WTC11 (cell line): ENCODE measurements around the gene PPP6C. TPM values are rescaled to one million over a fixed set of nuclear protein-coding genes. Genes with fewer than 3 reads are reported as not detected.

ENCODE experiments used
- ATAC-seq: fragments of 200-7000 bp; cut with Tn5 transposase; 2 replicates; pipeline ENCODE4 v1.10.0; 2021; ENCODE audit warnings: mild to moderate bottlenecking, moderate library complexity
- CTCF ChIA-PET: fragments of 300-600 bp; sonication (Branson Sonifier 250); formaldehyde crosslinking; loops from one replicate; lab custom pipeline; 2021; ENCODE audit warnings: antibody characterized with exemption; lab: Charles Lee
- POLR2A ChIA-PET: fragments of 350-600 bp; sonication (Branson Sonifier 250); formaldehyde crosslinking; loops from one replicate; lab custom pipeline; 2021; ENCODE audit warnings: antibody characterized with exemption; lab: Charles Lee
- DNase-seq: peaks from one replicate; pipeline ENCODE4 v3.0.0; 2021; ENCODE audit warnings: low spot score
- H3K27ac Mint-ChIP-seq: 2 replicates; pipeline ENCODE4 v1.8.0; 2021; ENCODE audit warnings: mixed read lengths
- H3K27me3 Mint-ChIP-seq: 2 replicates; pipeline ENCODE4 v1.8.0; 2021; ENCODE audit warnings: low read depth, mild to moderate bottlenecking, moderate library complexity, mixed read lengths
- H3K36me3 Mint-ChIP-seq: 2 replicates; pipeline ENCODE4 v1.8.0; 2021; ENCODE audit warnings: mixed read lengths
- H3K4me1 Mint-ChIP-seq: 2 replicates; pipeline ENCODE4 v1.8.0; 2022; ENCODE audit warnings: mixed read lengths
- H3K4me3 Mint-ChIP-seq: 2 replicates; pipeline ENCODE4 v1.8.0; 2021; ENCODE audit warnings: mild to moderate bottlenecking, moderate library complexity, mixed read lengths
- H3K9me3 Mint-ChIP-seq: 2 replicates; pipeline ENCODE4 v1.8.0; 2021; ENCODE audit warnings: mixed read lengths
- ATF1 ChIP-seq: sonication (generic); formaldehyde crosslinking; IDR thresholded peaks from 2 replicates; pipeline ENCODE4 v1.8.1; 2023; ENCODE audit warnings: mild to moderate bottlenecking, moderate library complexity, missing genetic modification reagents
- CREB1 ChIP-seq: sonication (generic); formaldehyde crosslinking; IDR thresholded peaks from 2 replicates; pipeline ENCODE4 v1.8.0; 2023; ENCODE audit warnings: mild to moderate bottlenecking, missing genetic modification reagents
- E2F1 ChIP-seq: sonication (generic); formaldehyde crosslinking; IDR thresholded peaks from 2 replicates; pipeline ENCODE4 v1.8.0; 2022; ENCODE audit warnings: mild to moderate bottlenecking, missing genetic modification reagents
- ESRRA ChIP-seq: sonication (generic); formaldehyde crosslinking; IDR thresholded peaks from 2 replicates; pipeline ENCODE4 v1.8.1; 2022; ENCODE audit warnings: mild to moderate bottlenecking, missing genetic modification reagents, borderline replicate concordance
- FOXK1 ChIP-seq: sonication (generic); formaldehyde crosslinking; IDR thresholded peaks from 2 replicates; pipeline ENCODE4 v1.8.0; 2022; ENCODE audit warnings: mild to moderate bottlenecking, moderate library complexity, missing genetic modification reagents
- HMGA2 ChIP-seq: fragments of 250-450 bp; sonication (Bioruptor Pico); IDR thresholded peaks from 2 replicates; pipeline ENCODE4 v1.4.0; 2021; ENCODE audit warnings: mild to moderate bottlenecking, moderate library complexity
- JUN ChIP-seq: sonication (generic); formaldehyde crosslinking; IDR thresholded peaks from 2 replicates; pipeline ENCODE4 v1.8.0; 2023; ENCODE audit warnings: mild to moderate bottlenecking, missing genetic modification reagents
- NFATC4 ChIP-seq: fragments of 250-450 bp; sonication (Bioruptor Pico); IDR thresholded peaks from 2 replicates; pipeline ENCODE4 v1.9.0; 2021; ENCODE audit warnings: mild to moderate bottlenecking
- NR1H2 ChIP-seq: sonication (generic); formaldehyde crosslinking; IDR thresholded peaks from 2 replicates; pipeline ENCODE4 v1.9.0; 2021; ENCODE audit warnings: mild to moderate bottlenecking, moderate library complexity, missing genetic modification reagents
- NR2C2 ChIP-seq: sonication (generic); formaldehyde crosslinking; IDR thresholded peaks from 2 replicates; pipeline ENCODE4 v1.8.0; 2022; ENCODE audit warnings: mild to moderate bottlenecking, missing genetic modification reagents
- NR3C1 ChIP-seq: sonication (generic); formaldehyde crosslinking; conservative IDR thresholded peaks from 2 replicates; pipeline ENCODE4 v1.8.1; 2023; ENCODE audit warnings: low read depth, mild to moderate bottlenecking, missing genetic modification reagents
- OVOL2 ChIP-seq: fragments of 250-450 bp; sonication (Bioruptor Pico); IDR thresholded peaks from 2 replicates; pipeline ENCODE4 v1.9.0; 2021; ENCODE audit warnings: mild to moderate bottlenecking, borderline replicate concordance
- RORB ChIP-seq: fragments of 250-450 bp; sonication (Bioruptor Pico); IDR thresholded peaks from 2 replicates; pipeline ENCODE4 v1.9.0; 2021; ENCODE audit warnings: mild to moderate bottlenecking
- ZNF138 ChIP-seq: sonication (generic); formaldehyde crosslinking; conservative IDR thresholded peaks from 2 replicates; pipeline ENCODE4 v1.8.1; 2022; ENCODE audit warnings: mild to moderate bottlenecking, moderate library complexity, missing genetic modification reagents
- ZNF281 ChIP-seq: sonication (generic); formaldehyde crosslinking; IDR thresholded peaks from 2 replicates; pipeline ENCODE4 v1.8.0; 2023; ENCODE audit warnings: mild to moderate bottlenecking, missing genetic modification reagents
- ZNF423 ChIP-seq: fragments of 250-450 bp; sonication (Bioruptor Pico); IDR thresholded peaks from 2 replicates; pipeline ENCODE4 v2.1.2; 2022; ENCODE audit warnings: mild to moderate bottlenecking, moderate library complexity
- ZNF512 ChIP-seq: sonication (generic); formaldehyde crosslinking; IDR thresholded peaks from 2 replicates; pipeline ENCODE4 v1.8.1; 2022; ENCODE audit warnings: missing genetic modification reagents, borderline replicate concordance
- ZSCAN18 ChIP-seq: fragments of 250-450 bp; sonication (Bioruptor Pico); IDR thresholded peaks from 2 replicates; pipeline ENCODE4 v2.1.2; 2022; ENCODE audit warnings: mild to moderate bottlenecking, moderate library complexity
- total RNA-seq: library from RNA; stranded (reverse); gene quantifications from 3 replicates; pipeline ENCODE4 v1.2.3, GENCODE V29; 2021
- TF ChIP-seq, protein P1 (sequence below): sonication (generic); formaldehyde crosslinking; IDR thresholded peaks from 2 replicates; pipeline ENCODE4 v1.8.0; 2022; ENCODE audit warnings: missing genetic modification reagents
- TF ChIP-seq, protein P2 (sequence below): sonication (generic); formaldehyde crosslinking; IDR thresholded peaks from 2 replicates; pipeline ENCODE4 v1.8.1; 2023; ENCODE audit warnings: mild to moderate bottlenecking, moderate library complexity, missing genetic modification reagents
- TF ChIP-seq, protein P3 (sequence below): sonication (generic); formaldehyde crosslinking; IDR thresholded peaks from 2 replicates; pipeline ENCODE4 v1.8.1; 2023; ENCODE audit warnings: mild to moderate bottlenecking, missing genetic modification reagents
- TF ChIP-seq, protein P4 (sequence below): fragments of 250-450 bp; sonication (Bioruptor Pico); IDR thresholded peaks from 2 replicates; pipeline ENCODE4 v1.9.0; 2021; ENCODE audit warnings: moderate library complexity, mild to moderate bottlenecking, inconsistent platforms, borderline replicate concordance

The PPP6C gene
- total RNA-seq, 1 experiment from 2014 or later = 40.9 TPM

GRCh38 chr9:125214186-125214585, 24.6 kb upstream of the PPP6C start (continued):
- TF ChIP-seq, protein P1, sequence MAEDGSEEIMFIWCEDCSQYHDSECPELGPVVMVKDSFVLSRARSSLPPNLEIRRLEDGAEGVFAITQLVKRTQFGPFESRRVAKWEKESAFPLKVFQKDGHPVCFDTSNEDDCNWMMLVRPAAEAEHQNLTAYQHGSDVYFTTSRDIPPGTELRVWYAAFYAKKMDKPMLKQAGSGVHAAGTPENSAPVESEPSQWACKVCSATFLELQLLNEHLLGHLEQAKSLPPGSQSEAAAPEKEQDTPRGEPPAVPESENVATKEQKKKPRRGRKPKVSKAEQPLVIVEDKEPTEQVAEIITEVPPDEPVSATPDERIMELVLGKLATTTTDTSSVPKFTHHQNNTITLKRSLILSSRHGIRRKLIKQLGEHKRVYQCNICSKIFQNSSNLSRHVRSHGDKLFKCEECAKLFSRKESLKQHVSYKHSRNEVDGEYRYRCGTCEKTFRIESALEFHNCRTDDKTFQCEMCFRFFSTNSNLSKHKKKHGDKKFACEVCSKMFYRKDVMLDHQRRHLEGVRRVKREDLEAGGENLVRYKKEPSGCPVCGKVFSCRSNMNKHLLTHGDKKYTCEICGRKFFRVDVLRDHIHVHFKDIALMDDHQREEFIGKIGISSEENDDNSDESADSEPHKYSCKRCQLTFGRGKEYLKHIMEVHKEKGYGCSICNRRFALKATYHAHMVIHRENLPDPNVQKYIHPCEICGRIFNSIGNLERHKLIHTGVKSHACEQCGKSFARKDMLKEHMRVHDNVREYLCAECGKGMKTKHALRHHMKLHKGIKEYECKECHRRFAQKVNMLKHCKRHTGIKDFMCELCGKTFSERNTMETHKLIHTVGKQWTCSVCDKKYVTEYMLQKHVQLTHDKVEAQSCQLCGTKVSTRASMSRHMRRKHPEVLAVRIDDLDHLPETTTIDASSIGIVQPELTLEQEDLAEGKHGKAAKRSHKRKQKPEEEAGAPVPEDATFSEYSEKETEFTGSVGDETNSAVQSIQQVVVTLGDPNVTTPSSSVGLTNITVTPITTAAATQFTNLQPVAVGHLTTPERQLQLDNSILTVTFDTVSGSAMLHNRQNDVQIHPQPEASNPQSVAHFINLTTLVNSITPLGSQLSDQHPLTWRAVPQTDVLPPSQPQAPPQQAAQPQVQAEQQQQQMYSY (CRISPR knock-in tag) = no peak
- TF ChIP-seq ZNF138 (CRISPR knock-in tag) (no peak), CREB1 (CRISPR knock-in tag) (no peak), ESRRA (CRISPR knock-in tag) (no peak), FOXK1 (no peak), ZSCAN18 (no peak), NR2C2 (CRISPR knock-in tag) (no peak), NR3C1 (no peak), NR1H2 (CRISPR knock-in tag) (no peak), ZNF281 (CRISPR knock-in tag) (no peak)
- TF ChIP-seq, protein P2, sequence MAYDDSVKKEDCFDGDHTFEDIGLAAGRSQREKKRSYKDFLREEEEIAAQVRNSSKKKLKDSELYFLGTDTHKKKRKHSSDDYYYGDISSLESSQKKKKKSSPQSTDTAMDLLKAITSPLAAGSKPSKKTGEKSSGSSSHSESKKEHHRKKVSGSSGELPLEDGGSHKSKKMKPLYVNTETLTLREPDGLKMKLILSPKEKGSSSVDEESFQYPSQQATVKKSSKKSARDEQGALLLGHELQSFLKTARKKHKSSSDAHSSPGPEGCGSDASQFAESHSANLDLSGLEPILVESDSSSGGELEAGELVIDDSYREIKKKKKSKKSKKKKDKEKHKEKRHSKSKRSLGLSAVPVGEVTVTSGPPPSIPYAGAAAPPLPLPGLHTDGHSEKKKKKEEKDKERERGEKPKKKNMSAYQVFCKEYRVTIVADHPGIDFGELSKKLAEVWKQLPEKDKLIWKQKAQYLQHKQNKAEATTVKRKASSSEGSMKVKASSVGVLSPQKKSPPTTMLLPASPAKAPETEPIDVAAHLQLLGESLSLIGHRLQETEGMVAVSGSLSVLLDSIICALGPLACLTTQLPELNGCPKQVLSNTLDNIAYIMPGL (CRISPR knock-in tag) = no peak
- TF ChIP-seq, protein P3, sequence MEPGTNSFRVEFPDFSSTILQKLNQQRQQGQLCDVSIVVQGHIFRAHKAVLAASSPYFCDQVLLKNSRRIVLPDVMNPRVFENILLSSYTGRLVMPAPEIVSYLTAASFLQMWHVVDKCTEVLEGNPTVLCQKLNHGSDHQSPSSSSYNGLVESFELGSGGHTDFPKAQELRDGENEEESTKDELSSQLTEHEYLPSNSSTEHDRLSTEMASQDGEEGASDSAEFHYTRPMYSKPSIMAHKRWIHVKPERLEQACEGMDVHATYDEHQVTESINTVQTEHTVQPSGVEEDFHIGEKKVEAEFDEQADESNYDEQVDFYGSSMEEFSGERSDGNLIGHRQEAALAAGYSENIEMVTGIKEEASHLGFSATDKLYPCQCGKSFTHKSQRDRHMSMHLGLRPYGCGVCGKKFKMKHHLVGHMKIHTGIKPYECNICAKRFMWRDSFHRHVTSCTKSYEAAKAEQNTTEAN = no peak
- TF ChIP-seq, protein P4, sequence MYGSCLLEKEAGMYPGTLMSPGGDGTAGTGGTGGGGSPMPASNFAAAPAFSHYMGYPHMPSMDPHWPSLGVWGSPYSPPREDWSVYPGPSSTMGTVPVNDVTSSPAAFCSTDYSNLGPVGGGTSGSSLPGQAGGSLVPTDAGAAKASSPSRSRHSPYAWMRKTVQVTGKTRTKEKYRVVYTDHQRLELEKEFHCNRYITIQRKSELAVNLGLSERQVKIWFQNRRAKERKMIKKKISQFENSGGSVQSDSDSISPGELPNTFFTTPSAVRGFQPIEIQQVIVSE (CRISPR knock-in tag) = no peak

DNA sequence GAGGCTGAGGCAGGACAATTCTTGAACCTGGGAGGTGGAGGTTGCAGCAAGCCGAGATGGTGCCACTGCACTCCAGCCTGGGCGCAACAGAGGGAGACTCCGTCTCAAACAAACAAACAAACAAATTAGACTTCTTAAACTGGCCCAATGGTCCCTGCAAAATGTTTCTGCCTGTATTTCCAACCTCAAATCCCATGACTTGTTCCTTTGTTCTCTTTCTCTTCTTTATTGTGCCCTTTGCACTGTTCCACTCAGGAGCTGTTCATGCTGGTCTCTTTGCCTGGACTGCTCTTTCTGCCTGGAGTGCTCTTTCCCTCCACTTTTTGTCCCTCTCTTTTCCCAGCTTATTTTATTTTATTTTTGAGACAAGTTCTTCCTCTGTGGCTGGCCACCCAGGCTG, 14.9 kb upstream of the PPP6C start:
- ATAC-seq (no peak), DNase-seq (no peak)
- Mint-ChIP-seq H3K27me3 (no peaks in the 10 kb centered on the region; the same call in 1 of the 2 replicates), H3K36me3 (peaks cover 17% of the 10 kb centered on the region), H3K4me1 (peaks cover 6% of the 10 kb centered on the region), H3K9me3 (no peaks in the 10 kb centered on the region), H3K4me3 (no peak overlapping the region), H3K27ac (no peak overlapping the region)
- POLR2A ChIA-PET = no interaction called here
- CTCF ChIA-PET = no interaction called here
- TF ChIP-seq NFATC4 (CRISPR knock-in tag) (no peak), ZNF423 (CRISPR knock-in tag) (no peak), E2F1 (CRISPR knock-in tag) (no peak), HMGA2 (CRISPR knock-in tag) (no peak), ATF1 (CRISPR knock-in tag) (no peak), JUN (no peak), RORB (CRISPR knock-in tag) (no peak), NR2C2 (CRISPR knock-in tag) (no peak), OVOL2 (CRISPR knock-in tag) (no peak), ZNF512 (no peak)
